NCI-H82 (cell line): Measurements from ENCODE around the gene MST1R.
"Not testable (repeated sequence)": the region's sequence is repeated elsewhere in the genome, so short reads cannot be mapped to it uniquely, and the experiment has no call there.

Experiments used
- DNase-seq: peaks from one replicate; lab custom pipeline; 2025; lab: John Stamatoyannopoulos, UW

The MST1R gene

DNA sequence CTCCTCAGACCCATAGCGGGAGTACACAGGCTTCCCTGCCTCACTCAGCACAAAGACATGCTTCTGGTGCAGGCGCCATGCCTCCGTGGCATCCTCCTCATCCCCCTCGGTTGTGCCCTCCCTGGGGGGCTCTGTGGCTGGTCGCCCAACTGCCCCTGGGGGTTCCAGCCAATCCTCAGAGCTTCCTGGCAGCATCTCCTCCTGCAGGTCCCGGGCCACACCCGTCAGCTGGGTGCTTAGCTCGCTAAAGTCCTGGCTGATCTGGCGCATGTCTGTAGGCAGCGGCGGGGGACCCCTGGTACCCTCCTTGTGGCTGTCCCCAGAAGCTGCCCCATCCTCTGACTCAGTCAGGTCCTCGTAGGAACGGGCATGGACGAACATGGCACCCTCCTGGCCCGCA, 7.9 kb upstream of the MST1R start:
- no peak for DNase-seq

DNA sequence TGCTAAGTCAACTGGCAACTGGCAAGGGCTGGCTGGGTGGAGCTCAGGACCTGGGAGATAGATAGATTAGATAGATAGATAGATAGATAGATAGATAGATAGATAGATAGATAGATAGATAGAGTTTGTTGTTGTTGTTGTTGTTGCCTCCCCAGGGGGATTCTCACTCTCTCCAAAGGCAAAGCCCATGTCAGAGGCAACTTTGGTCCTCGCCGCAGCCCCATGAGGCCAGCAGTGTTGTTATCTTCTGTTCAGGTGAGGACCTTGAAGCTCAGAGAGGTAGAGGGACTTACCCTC, 7.4 kb upstream of the MST1R start:
- DNase-seq: no peak

DNA sequence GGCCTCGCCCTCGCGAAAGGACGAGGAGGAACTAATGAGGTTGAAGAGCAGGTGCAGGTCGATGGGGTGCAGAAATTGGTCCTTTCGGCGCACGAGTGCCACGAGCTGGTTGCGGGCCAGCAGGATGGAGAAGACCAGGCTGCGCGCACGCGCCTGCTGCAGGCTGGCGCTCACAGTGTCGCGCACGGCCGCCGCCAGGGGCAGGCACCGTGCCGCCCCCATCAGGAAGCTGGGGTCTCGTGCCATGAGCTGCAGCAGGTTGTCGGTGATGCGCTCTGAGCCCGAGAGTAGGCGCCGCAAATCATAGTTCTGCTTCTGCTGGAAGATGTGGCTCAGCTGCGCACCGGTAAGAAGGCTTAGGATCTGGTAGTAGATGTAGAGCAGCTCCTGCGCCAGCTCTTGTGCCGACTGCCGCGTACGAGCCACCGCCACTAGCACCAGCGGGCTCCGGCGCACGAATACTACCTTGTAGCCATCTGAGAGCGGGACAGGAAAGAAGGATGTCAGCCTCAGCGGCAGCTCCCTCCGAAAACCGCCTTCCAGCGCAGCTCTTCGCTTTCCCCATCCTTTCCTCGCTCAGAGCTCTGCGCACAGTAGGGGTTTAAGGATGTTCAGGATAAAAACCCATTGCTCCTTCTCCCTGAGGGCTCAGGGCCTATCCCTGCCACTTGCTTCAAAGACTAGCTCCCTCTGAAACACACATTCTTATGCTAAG, 6.9 kb upstream of the MST1R start:
- no peak for DNase-seq

DNA sequence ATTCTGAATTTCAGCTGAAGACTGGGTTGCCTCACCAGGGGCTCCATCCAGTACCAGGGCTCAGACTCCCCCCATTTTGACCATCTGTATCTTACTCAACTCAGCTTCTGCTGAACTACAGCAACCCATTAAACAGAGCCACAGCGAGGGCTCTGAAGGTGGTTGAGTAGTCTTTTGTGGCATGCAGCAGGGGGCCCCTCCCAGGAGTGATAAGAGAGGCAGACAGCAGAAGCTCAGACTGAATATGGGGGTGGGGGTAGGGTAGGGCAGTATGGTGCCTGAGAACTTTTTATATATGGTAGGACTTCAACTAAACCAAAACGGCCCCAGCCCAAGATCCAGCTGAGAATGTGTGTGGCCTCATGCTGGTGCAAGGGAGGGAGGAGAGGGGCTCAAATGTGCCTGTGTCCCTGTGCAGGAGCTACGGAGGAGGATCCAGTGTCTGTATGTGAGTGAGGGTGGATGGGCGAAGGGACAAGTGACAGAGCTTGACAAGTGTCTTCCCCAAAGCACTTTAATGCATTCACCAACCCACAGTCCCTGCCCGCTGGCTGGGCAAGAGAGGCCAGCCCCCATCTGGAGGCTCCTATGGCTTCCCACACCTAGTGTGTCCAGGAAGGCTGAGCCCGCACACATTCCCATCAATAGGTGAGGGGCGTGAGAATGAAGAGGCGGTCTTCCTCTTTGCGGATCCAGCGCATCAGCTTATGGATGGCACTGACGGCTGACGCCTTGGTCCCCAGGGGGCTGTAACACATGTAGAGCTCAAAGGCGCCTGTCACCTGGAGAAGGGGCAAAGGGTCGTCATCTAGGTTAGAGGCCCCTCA, 4.9 kb upstream of the MST1R start:
- DNase-seq: no peak

DNA sequence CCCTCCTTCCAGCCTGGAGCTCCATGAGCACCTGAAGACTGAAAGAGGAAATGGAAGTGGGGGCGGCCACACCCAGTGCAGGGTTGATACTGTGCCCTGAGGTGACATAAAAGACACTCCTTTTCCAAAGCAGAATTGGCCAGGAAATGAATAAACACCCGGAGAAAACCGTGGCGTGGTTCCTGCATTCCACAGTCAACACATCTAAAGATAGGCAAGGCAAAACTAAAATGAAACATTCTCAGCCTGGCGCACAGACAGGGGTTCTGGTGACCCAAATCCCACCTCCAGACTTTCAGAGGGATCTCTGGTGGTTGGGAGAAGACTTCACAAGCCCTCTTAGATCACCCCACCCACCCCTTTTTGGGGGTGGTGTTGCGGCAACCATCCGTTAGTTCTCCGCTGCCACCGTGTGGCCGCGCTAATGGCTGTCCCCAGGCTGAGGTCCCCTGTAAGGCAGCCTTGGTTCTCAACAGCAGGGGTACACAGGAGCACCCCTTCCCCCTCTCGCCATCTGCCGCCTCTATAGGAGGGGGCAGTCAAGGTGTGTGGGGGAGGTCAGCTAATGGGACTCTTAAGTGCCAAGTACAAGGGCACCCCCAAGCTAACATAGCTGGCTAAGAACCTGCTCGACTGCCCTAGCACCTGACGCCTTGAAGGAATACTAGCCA, 2.5 kb upstream of the MST1R start:
- DNase-seq: peak; percentile 67

DNA sequence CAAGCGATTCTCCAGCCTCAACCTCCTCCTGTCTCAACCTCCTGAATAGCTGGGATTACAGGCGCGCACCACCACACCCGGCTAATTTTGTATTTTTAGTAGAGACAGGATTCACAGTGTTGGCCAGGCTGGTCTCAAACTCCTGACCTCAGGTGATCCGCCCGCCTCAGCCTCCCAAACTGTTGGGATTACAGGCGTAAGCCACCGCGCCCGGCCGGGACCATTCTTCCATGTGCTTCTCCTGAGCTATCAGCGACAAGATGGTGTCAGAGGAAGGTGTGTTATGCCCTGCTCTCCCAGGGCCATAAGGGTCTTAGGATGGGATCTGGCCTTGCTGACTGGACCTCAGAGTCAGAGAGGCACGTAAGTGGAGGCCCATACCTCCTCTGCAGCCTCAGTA, 775 bp upstream of the MST1R start:
- DNase-seq: not testable (repeated sequence)

DNA sequence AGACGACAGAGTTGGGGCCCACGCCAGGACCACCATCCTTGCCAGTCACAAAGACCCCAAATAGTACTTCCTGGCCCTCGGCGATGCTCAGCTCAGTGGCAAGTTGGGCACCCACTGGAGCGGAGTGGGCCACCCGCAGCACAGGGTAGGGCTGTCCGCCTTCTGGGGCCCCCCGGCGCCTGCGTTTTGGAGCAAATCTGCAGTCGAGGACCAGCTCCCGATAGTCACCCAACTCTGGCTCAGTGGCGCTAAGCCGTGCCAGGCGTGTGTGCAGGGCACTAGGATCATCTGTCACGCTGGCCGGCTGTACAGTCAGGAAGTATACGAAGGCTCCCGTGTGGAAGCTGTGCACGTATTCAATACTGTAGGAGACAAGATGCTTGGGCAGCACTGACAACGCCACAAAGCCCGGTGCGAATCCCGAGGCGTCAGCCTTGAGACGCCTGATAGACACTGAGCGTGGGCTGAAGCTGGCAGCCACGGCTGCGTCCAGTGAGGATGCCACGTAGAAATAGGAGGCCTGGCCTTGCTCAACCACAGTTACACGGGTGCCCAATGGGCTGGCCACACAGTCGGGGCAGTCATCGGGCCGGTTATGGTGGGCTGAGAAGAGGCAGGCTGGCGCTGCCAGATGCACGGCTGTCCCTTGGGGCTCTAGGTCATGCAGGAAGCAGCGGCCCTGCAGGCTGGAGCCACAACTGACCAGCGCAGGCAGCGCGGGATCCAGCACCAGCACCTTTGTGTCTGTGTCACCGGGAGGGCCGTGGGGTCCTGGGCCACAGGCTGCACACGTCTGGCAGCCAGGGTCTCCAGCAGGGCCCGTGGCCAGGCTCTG, 945 bp downstream of the MST1R start:
- no peak for DNase-seq

DNA sequence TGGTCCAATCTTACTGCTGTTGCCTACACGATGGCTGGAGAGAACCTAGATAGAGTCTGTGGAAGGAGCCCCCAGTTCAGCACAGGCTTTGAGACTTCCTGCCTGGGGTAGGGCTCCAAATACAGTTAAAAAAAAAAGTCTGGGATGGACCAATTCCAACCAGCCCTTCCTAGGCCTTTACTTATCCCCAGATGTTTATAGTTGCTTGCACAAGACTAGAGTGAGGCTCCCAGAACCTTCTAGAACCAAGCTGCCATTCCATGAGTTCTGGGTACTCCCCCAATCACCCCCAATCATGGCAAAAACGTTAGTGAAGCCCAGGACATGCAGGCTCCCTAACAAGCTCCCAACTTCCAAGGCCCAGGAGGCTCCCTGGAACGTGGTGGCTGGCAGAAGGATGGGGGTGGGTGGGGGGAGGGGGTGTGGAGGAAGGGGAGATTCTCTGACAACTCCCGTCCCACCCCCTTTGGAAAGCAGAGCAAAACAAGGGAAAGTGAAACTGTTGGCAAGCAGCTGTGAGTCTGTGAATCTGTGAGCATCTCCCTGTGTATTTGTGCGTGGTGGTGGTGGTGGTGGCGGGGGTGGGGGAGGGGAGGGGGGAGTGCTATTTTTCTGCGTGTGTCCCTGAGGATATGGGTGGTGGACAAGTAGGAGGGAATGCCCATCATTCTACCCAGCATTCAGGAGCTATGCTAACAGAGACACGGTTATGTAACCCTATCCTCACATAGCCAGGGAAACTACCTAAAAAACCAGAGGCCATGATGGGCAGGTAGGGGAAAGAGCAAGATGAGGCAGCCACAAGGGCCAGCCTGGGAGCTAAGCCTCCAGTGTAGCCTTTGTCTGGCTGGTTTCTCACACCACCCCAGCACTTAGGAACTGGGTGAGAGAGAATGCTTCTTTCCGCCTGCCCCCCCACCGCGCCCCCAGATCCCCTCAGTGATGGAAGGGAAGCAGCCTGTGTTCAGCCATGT, 2.0 kb downstream of the MST1R start:
- DNase-seq: no peak

DNA sequence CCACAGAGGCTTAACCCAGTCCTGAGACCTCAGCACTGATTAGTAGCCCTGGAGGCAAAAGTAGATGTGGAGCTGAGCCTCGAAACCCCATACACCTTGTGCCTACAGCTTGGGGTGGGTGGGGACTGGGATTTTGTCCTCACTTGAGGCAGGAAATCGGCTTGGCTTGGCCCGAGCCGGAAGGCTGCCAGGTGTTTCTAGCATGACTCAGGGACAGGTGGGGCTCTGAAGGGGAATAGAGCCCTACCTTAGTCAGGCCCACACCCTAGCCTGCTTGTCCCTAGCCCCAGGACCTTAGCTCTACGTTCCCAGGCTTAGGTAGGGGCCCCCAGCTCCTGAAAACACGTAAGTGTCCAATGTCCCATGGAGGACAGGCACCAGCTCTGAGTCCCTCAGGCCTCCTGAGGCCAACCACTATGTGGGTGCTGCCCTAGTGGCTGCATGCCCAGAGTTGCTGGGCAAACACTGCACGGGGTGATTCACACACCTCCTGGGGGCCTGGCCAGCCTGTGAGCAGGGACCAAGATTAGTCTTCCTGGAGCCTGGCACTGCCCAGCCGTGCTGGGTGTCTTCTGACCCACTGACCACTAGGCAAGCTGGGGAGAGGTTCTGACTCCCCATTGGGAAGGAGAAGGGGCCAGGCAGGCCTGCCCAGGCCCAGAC, 3.1 kb downstream of the MST1R start:
- DNase-seq: no peak

DNA sequence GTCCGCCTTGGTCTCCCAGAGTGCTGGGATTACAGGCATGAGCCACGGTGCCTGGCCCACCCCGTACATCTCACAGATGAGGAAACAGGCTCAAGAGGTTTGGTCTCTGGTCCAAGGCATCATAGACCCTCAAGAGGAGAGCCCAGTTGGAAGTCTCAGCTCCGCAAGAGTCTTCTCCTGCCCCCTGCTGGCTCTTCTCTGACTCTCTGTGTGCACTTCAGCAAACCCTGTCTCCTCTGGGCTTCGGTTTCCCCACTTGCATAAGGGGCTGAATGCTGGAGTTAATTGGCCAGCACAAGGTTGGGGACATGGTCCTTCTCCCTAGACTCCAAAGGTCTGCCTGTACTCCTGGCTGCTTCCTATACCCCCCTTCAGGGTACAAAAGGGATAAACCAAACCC, 3.9 kb downstream of the MST1R start:
- peak; percentile 78 for DNase-seq

DNA sequence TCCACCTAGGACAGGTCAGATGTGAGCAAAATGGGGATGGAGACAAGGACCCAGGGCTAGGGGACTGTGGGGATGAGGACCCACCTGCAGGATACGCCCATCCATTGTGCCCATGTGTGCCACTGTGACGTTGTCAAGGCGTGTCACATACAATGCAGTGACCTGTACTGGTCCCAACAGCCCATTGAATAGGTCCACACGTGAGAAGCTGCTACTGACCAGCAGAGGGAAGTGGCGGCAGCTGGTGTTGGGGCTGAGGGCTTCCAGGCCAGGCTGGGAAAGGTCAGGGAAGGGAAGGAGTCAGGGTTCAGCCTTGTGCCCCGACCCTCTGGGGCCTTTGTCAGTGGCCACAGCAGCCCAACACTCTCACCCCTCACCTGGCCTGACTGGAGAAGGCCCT, 4.7 kb downstream of the MST1R start:
- no peak for DNase-seq

DNA sequence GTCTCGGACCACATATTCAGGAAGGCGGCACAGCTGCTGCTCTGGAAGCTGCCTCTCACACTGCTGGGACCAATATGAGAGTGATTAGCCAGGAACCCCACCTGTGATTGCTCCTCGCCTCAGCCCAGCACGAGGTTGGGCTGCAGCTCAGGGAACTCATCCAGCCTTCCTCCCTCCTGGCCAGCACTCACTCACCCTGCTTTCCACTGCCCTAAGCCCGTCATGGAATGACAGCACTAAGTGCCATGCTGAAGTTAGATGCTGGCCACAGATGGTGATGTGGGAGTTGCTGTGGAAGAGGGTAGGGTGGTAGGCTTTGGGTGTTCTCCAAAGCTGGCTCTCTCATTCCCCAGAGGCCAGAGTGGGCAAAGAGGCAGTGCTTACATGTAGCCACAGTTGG, 7.3 kb downstream of the MST1R start:
- no peak for DNase-seq

DNA sequence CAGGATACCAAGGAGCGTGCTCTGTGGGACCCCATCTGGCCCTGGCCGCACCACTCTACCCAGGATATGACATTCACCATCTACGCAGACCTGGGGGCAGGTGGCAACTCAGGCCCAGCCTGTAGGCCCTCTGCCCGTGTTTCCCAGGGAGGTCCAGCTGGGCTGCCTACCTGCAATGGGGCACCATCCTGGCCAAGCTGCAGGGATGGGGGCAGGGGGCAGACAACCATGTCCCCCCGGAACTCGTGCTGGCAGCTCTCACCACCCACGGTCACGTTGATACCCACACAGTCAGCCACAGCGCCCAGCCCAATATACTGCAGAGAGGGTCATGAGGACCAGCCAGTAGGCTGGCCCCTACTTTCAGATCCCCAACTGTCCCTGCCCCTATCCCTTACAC, 7.9 kb downstream of the MST1R start:
- no peak for DNase-seq

DNA sequence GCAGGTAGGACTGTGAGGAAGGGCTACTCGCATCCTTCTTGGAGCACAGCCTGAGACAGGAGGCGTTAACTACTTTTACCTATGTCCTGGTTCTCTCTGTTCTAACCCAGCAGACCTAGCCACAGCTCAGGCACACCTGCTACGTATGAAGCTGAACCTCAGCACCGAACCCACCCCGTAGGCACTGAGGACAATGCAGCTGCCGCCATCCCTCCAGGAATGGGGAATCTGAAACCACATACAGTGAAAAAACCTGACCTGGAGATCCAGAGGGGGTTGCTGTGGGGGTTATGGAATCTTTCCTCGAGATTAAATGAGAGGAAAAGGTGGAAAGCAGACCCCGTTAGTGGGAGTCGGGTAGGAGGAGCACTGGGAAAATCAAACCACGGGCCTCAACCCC, 14.4 kb downstream of the MST1R start:
- DNase-seq: no peak

DNA sequence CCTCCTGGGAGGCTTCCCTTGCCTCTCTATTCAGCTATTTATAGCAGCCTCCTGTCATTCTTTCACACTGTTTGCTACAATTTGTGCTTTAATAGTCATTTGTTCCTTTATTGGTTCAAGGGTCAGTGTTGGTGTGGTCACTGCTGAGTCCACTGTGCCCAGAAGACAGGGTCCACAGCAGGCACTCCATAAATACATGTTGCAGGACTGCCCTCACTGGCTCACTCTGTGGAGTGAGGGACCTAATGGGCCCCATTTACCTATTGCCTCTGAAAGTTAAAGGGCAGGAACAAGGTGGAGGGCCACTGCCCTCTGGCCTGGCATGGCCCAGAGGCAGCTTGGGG, 16.8 kb downstream of the MST1R start:
- DNase-seq: no peak

DNA sequence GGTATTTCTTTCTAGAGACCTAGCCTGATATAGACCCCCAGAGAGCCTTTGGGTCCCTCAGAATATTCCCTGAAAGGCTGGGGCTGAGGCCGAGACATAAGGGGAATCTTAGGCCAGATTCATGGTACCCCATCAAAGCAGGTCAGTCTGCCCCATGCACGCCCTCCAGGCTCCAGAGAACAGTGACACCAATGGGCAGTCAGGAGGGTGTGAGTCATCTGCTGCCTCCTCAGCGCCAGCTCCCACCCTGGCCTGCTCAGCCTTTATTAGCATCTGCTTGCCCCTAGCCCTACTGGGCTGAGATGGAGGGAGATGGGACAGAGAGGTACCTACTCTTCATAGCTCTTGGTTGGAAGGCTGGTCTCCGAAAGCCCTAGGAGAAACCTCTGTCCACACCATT, 19.7 kb downstream of the MST1R start:
- no peak for DNase-seq

DNA sequence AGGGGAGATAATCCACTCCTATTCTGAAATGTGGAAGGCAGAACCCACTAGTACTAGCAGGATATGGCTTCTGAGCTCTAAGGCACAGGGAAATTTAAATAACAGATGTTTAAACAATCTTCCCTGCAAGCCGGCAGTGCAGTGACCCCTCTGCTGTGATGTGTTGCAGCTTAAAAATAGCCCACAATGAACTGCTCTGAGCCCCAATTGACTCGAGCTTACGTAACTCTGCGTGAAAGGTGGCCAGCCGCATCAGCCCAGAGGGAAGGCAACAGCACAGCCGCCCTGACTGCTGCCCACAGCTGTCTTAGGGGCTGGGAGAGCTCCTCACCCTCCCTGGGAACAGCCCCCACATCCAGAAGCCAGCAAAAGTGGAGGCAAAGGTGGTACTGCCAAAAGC, 21.5 kb downstream of the MST1R start:
- DNase-seq: no peak

DNA sequence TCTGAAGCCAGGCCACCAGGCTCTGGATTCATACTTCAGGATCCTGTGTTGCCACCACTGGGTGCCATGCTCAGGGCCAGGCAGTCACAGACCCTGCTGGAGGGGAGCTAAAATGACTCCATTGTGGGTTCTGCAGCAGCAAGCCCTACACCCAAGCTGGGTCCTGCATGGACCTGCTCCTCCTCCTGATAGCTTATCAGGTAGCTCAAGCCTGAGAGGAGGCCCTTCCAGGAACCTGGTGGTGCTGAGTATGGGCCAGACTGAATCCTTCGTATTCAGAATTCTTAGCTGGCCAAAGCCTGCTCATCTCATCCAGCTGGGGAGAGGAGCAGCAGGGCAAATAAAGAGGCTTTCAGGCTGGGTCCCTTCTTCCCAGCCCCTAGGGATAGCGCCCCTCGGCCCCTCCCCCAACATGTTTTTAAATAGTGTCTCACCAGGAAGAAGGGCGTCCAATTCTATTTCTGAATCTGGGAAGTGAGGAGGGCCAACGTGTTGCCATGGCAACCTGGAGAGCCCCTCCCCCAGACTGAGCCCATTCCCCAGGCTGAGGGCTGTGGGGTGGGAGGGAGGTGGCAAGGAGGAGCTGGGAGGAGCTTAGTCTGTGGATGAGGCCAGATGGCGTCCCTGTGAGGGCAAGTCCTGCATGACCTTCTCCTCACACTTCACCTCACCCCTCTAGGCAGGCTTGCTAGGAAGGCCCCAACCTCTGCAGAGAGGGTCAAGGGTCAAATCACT, 22.9 kb downstream of the MST1R start:
- peak; percentile 84 for DNase-seq

DNA sequence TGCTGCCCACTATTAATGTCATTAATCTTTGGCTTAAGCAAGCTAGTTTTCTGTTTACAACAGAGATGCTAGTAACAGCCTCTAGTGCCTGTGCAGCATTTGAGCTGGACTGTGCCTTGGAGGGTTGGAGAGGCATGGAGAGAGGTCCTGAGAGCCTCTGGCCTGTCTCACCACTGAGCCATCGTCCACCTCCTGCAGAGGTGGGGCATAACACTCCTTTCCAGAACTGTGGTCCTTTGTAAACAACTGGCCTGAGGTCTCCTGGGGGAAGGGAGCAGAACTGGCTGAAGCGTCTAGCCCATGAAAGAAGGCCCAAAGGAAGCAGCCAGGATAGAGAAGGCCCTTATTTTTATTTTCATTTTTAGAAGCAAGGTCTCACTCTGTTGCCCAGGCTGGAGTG, 24.0 kb downstream of the MST1R start:
- no peak for DNase-seq

DNA sequence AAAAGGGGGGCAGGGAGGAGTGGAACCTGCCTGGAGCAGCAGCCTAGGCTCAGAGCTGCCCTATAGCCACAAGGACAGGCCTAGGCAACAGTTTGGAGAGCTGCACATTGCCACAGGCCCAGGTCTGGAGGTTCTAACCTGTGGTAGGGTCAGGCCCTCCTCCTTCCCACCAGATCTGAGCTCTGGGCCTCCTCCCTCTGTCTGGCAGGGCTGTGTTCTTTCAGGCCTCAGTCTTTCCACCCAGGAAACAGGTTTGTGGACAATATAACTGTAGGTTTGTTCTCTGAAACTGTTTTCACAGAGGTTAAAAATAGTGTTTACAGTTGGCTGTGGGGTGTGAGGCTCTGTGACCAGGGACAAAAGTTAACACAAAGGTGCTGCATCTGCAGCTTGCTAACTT, 25.0 kb downstream of the MST1R start:
- no peak for DNase-seq
